ENCODE results near the gene MEI1. TPM values are rescaled to one million over a fixed set of nuclear protein-coding genes. Genes with fewer than 3 reads are reported as not detected.

MEI1 gene
- total RNA-seq, 1 experiment from 2014 or later: 0.35 TPM

DNA sequence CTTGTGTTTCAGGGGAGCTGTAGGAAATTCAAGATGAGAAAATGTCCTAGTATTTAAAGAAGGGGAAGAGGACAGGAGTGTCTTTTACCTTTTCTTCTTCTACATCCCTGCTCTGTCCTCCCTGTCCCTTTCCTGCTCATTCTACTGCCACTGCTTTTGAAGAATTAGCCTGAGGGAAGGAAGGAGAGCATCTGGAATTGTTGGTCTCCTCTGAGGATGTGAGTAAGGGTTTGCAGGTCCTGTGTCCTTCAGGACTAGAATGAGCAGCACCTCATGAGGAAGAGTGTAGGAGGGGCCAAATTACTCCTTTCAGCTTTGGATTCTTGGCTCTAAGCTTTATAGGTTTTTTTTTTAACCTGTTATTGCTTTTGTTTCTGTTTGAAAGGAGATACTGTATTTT lies 34.8 kb upstream of the MEI1 start:
- CTCF ChIA-PET: interaction anchor here (1.5 kb wide), 1 partner anchor 276 kb away, joined by 5 read pairs; no protein-coding TSS in a partner anchor
- H3K9me3 Mint-ChIP-seq: no peaks in the 10 kb centered on the region
- no peaks in the 10 kb centered on the region for H3K27me3 Mint-ChIP-seq (ENCODE audit: low read depth)
- peaks cover 36% of the 10 kb centered on the region for H3K36me3 Mint-ChIP-seq
- POLR2A ChIA-PET: interaction anchor here (1.0 kb wide), 1 partner anchor 75 kb away, joined by 3 read pairs; the partner anchor contains the start of gene PMM1
- H3K4me3 Mint-ChIP-seq: no peak overlapping the region
- DNase-seq (ENCODE audit: low spot score) (no peak), ATAC-seq (no peak)
- peaks cover 12% of the 10 kb centered on the region for H3K4me1 Mint-ChIP-seq
- peak overlapping the region; percentile 56; the same call in 1 of the 2 replicates for H3K27ac Mint-ChIP-seq
- no peak for TF ChIP-seq NR2C2 (CRISPR knock-in tag; IDR thresholded peaks at IDR 0.05)
- TF ChIP-seq, protein P1, sequence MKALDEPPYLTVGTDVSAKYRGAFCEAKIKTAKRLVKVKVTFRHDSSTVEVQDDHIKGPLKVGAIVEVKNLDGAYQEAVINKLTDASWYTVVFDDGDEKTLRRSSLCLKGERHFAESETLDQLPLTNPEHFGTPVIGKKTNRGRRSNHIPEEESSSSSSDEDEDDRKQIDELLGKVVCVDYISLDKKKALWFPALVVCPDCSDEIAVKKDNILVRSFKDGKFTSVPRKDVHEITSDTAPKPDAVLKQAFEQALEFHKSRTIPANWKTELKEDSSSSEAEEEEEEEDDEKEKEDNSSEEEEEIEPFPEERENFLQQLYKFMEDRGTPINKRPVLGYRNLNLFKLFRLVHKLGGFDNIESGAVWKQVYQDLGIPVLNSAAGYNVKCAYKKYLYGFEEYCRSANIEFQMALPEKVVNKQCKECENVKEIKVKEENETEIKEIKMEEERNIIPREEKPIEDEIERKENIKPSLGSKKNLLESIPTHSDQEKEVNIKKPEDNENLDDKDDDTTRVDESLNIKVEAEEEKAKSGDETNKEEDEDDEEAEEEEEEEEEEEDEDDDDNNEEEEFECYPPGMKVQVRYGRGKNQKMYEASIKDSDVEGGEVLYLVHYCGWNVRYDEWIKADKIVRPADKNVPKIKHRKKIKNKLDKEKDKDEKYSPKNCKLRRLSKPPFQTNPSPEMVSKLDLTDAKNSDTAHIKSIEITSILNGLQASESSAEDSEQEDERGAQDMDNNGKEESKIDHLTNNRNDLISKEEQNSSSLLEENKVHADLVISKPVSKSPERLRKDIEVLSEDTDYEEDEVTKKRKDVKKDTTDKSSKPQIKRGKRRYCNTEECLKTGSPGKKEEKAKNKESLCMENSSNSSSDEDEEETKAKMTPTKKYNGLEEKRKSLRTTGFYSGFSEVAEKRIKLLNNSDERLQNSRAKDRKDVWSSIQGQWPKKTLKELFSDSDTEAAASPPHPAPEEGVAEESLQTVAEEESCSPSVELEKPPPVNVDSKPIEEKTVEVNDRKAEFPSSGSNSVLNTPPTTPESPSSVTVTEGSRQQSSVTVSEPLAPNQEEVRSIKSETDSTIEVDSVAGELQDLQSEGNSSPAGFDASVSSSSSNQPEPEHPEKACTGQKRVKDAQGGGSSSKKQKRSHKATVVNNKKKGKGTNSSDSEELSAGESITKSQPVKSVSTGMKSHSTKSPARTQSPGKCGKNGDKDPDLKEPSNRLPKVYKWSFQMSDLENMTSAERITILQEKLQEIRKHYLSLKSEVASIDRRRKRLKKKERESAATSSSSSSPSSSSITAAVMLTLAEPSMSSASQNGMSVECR (CRISPR knock-in tag; IDR thresholded peaks at IDR 0.05; ENCODE audit: borderline replicate concordance): no peak
- no peak for TF ChIP-seq PRRX2 (CRISPR knock-in tag; IDR thresholded peaks at IDR 0.05)
- TF ChIP-seq, protein P2, sequence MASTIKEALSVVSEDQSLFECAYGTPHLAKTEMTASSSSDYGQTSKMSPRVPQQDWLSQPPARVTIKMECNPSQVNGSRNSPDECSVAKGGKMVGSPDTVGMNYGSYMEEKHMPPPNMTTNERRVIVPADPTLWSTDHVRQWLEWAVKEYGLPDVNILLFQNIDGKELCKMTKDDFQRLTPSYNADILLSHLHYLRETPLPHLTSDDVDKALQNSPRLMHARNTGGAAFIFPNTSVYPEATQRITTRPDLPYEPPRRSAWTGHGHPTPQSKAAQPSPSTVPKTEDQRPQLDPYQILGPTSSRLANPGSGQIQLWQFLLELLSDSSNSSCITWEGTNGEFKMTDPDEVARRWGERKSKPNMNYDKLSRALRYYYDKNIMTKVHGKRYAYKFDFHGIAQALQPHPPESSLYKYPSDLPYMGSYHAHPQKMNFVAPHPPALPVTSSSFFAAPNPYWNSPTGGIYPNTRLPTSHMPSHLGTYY (CRISPR knock-in tag; IDR thresholded peaks at IDR 0.05): no peak
- TF ChIP-seq NR1H2 (CRISPR knock-in tag; IDR thresholded peaks at IDR 0.05): no peak
- TF ChIP-seq NFYB (CRISPR knock-in tag; conservative IDR thresholded peaks at IDR 0.05; ENCODE audit: low read depth): no peak
- no peak for TF ChIP-seq ATF1 (CRISPR knock-in tag; IDR thresholded peaks at IDR 0.05)

GRCh38 chr22:41664951-41665350 lies 34.4 kb upstream of the MEI1 start:
- POLR2A ChIA-PET: interaction anchor here (1.0 kb wide), 1 partner anchor 75 kb away, joined by 3 read pairs; the partner anchor contains the start of gene PMM1
- Mint-ChIP-seq H3K4me1 (peaks cover 12% of the 10 kb centered on the region), H3K27me3 (ENCODE audit: low read depth) (no peaks in the 10 kb centered on the region), H3K36me3 (peaks cover 31% of the 10 kb centered on the region), H3K27ac (peak overlapping the region; percentile 40), H3K4me3 (no peak overlapping the region), H3K9me3 (no peaks in the 10 kb centered on the region)
- TF ChIP-seq ZNF232 (CRISPR knock-in tag; IDR thresholded peaks at IDR 0.05) (no peak), FOXJ3 (CRISPR knock-in tag; IDR thresholded peaks at IDR 0.05; ENCODE audit: borderline replicate concordance) (no peak), PRRX2 (CRISPR knock-in tag; IDR thresholded peaks at IDR 0.05) (no peak), FOXP4 (CRISPR knock-in tag; IDR thresholded peaks at IDR 0.05) (no peak), TP53 (CRISPR knock-in tag; IDR thresholded peaks at IDR 0.05) (no peak), ZNF138 (CRISPR knock-in tag; conservative IDR thresholded peaks at IDR 0.05) (no peak), HMGA2 (CRISPR knock-in tag; IDR thresholded peaks at IDR 0.05) (no peak)
- ATAC-seq (no peak), DNase-seq (ENCODE audit: low spot score) (no peak)
- CTCF ChIA-PET: interaction anchor here (1.5 kb wide), 1 partner anchor 276 kb away, joined by 5 read pairs; no protein-coding TSS in a partner anchor

All from WTC11 (cell line).